ENCODE results near the gene ZC3H6.
A peak's percentile ranks its signal among the peaks of the same experiment; 100 is the strongest.

The ZC3H6 gene

GRCh38 chr2:112254466-112255240 lies 20.7 kb upstream of the ZC3H6 start, which contains the start of gene ZC3H8:
TSS of gene ZC3H8 (minus strand) at chr2:112255042. CDS start at chr2:112254981, 61 bp downstream.
- peaks cover 3% of the 10 kb centered on the region; the same call in 1 of the 2 replicates for H3K36me3 ChIP-seq (ENCODE audit: insufficient read depth, low read length)
- H3K4me1 ChIP-seq (ENCODE audit: control insufficient read depth, insufficient read depth, low read length, unreplicated experiment): peaks cover 17% of the 10 kb centered on the region
- peaks cover 37% of the 10 kb centered on the region for H3K79me2 ChIP-seq (ENCODE audit: control insufficient read depth, insufficient read depth, low read length, unreplicated experiment)
- H3K27ac ChIP-seq (ENCODE audit: low read depth, low read length): peak within 1 kb of the TSS; percentile 30; the same call in 1 of the 2 replicates
- no peaks in the 10 kb centered on the region for H3K27me3 ChIP-seq (ENCODE audit: insufficient read depth, low read length)
- H2AFZ ChIP-seq (ENCODE audit: low read length, unreplicated experiment): peak within 1 kb of the TSS; percentile 82
- peak within 1 kb of the TSS; percentile 91 for H3K4me3 ChIP-seq (ENCODE audit: low read depth, low read length)

GRCh38 chr2:112255875-112256274 lies 19.5 kb upstream of the ZC3H6 start:
- Histone ChIP-seq H3K36me3 (ENCODE audit: insufficient read depth, low read length) (no peaks in the 10 kb centered on the region), H3K27ac (ENCODE audit: low read depth, low read length) (no peak overlapping the region), H3K4me1 (ENCODE audit: control insufficient read depth, insufficient read depth, low read length, unreplicated experiment) (peaks cover 17% of the 10 kb centered on the region), H3K79me2 (ENCODE audit: control insufficient read depth, insufficient read depth, low read length, unreplicated experiment) (peaks cover 34% of the 10 kb centered on the region), H3K4me3 (ENCODE audit: low read depth, low read length) (no peak overlapping the region), H2AFZ (ENCODE audit: low read length, unreplicated experiment) (no peak overlapping the region), H3K27me3 (ENCODE audit: insufficient read depth, low read length) (no peaks in the 10 kb centered on the region)

GRCh38 chr2:112256654-112257053 lies 18.7 kb upstream of the ZC3H6 start:
- H3K4me3 ChIP-seq (ENCODE audit: low read depth, low read length): no peak overlapping the region
- H3K27me3 ChIP-seq (ENCODE audit: insufficient read depth, low read length): no peaks in the 10 kb centered on the region
- H2AFZ ChIP-seq (ENCODE audit: low read length, unreplicated experiment): no peak overlapping the region
- H3K27ac ChIP-seq (ENCODE audit: low read depth, low read length): no peak overlapping the region
- H3K4me1 ChIP-seq (ENCODE audit: control insufficient read depth, insufficient read depth, low read length, unreplicated experiment): peaks cover 17% of the 10 kb centered on the region
- peaks cover 27% of the 10 kb centered on the region for H3K79me2 ChIP-seq (ENCODE audit: control insufficient read depth, insufficient read depth, low read length, unreplicated experiment)
- no peaks in the 10 kb centered on the region for H3K36me3 ChIP-seq (ENCODE audit: insufficient read depth, low read length)

GRCh38 chr2:112257575-112257974 lies 17.8 kb upstream of the ZC3H6 start:
- Histone ChIP-seq H3K27me3 (ENCODE audit: insufficient read depth, low read length) (no peaks in the 10 kb centered on the region), H3K36me3 (ENCODE audit: insufficient read depth, low read length) (no peaks in the 10 kb centered on the region), H2AFZ (ENCODE audit: low read length, unreplicated experiment) (no peak overlapping the region), H3K27ac (ENCODE audit: low read depth, low read length) (no peak overlapping the region), H3K4me1 (ENCODE audit: control insufficient read depth, insufficient read depth, low read length, unreplicated experiment) (peaks cover 17% of the 10 kb centered on the region), H3K79me2 (ENCODE audit: control insufficient read depth, insufficient read depth, low read length, unreplicated experiment) (peaks cover 18% of the 10 kb centered on the region), H3K4me3 (ENCODE audit: low read depth, low read length) (no peak overlapping the region)

- Histone ChIP-seq H2AFZ (ENCODE audit: low read length, unreplicated experiment) (peak overlapping the region; percentile 78), H3K27ac (ENCODE audit: low read depth, low read length) (no peak overlapping the region), H3K79me2 (ENCODE audit: control insufficient read depth, insufficient read depth, low read length, unreplicated experiment) (no peaks in the 10 kb centered on the region), H3K36me3 (ENCODE audit: insufficient read depth, low read length) (no peaks in the 10 kb centered on the region), H3K4me1 (ENCODE audit: control insufficient read depth, insufficient read depth, low read length, unreplicated experiment) (peaks cover 7% of the 10 kb centered on the region), H3K27me3 (ENCODE audit: insufficient read depth, low read length) (no peaks in the 10 kb centered on the region), H3K4me3 (ENCODE audit: low read depth, low read length) (no peak overlapping the region)
Measured at GRCh38 chr2:112259509-112260294, 15.7 kb upstream of the ZC3H6 start.

- H3K79me2 ChIP-seq (ENCODE audit: control insufficient read depth, insufficient read depth, low read length, unreplicated experiment): no peaks in the 10 kb centered on the region
- no peaks in the 10 kb centered on the region for H3K27me3 ChIP-seq (ENCODE audit: insufficient read depth, low read length)
- H2AFZ ChIP-seq (ENCODE audit: low read length, unreplicated experiment): no peak overlapping the region
- no peaks in the 10 kb centered on the region for H3K36me3 ChIP-seq (ENCODE audit: insufficient read depth, low read length)
- no peak overlapping the region for H3K27ac ChIP-seq (ENCODE audit: low read depth, low read length)
- H3K4me3 ChIP-seq (ENCODE audit: low read depth, low read length): no peak overlapping the region
- peaks cover 7% of the 10 kb centered on the region for H3K4me1 ChIP-seq (ENCODE audit: control insufficient read depth, insufficient read depth, low read length, unreplicated experiment)
Measured at GRCh38 chr2:112260295-112260625, 15.1 kb upstream of the ZC3H6 start.

- Histone ChIP-seq H3K4me3 (ENCODE audit: low read depth, low read length) (no peak overlapping the region), H3K27me3 (ENCODE audit: insufficient read depth, low read length) (no peaks in the 10 kb centered on the region), H3K36me3 (ENCODE audit: insufficient read depth, low read length) (no peaks in the 10 kb centered on the region), H2AFZ (ENCODE audit: low read length, unreplicated experiment) (no peak overlapping the region), H3K27ac (ENCODE audit: low read depth, low read length) (no peak overlapping the region), H3K4me1 (ENCODE audit: control insufficient read depth, insufficient read depth, low read length, unreplicated experiment) (no peaks in the 10 kb centered on the region), H3K79me2 (ENCODE audit: control insufficient read depth, insufficient read depth, low read length, unreplicated experiment) (no peaks in the 10 kb centered on the region)
Measured at GRCh38 chr2:112262876-112263275, 12.5 kb upstream of the ZC3H6 start.

GRCh38 chr2:112268547-112268946 lies 6.8 kb upstream of the ZC3H6 start:
- H3K27ac ChIP-seq (ENCODE audit: low read depth, low read length): no peak overlapping the region

GRCh38 chr2:112272669-112273068 lies 2.7 kb upstream of the ZC3H6 start:
- peaks cover 12% of the 10 kb centered on the region for H3K4me1 ChIP-seq (ENCODE audit: control insufficient read depth, insufficient read depth, low read length, unreplicated experiment)
- no peak overlapping the region for H3K27ac ChIP-seq (ENCODE audit: low read depth, low read length)
- H3K36me3 ChIP-seq (ENCODE audit: insufficient read depth, low read length): no peaks in the 10 kb centered on the region
- H3K79me2 ChIP-seq (ENCODE audit: control insufficient read depth, insufficient read depth, low read length, unreplicated experiment): peaks cover 6% of the 10 kb centered on the region
- no peak overlapping the region for H2AFZ ChIP-seq (ENCODE audit: low read length, unreplicated experiment)
- no peaks in the 10 kb centered on the region for H3K27me3 ChIP-seq (ENCODE audit: insufficient read depth, low read length)
- H3K4me3 ChIP-seq (ENCODE audit: low read depth, low read length): no peak overlapping the region

More at GRCh38 chr2:112268547-112268946, 6.8 kb upstream of the ZC3H6 start:
- Histone ChIP-seq H3K79me2 (ENCODE audit: control insufficient read depth, insufficient read depth, low read length, unreplicated experiment) (no peaks in the 10 kb centered on the region), H3K36me3 (ENCODE audit: insufficient read depth, low read length) (no peaks in the 10 kb centered on the region), H2AFZ (ENCODE audit: low read length, unreplicated experiment) (no peak overlapping the region), H3K4me3 (ENCODE audit: low read depth, low read length) (no peak overlapping the region), H3K27me3 (ENCODE audit: insufficient read depth, low read length) (no peaks in the 10 kb centered on the region), H3K4me1 (ENCODE audit: control insufficient read depth, insufficient read depth, low read length, unreplicated experiment) (no peaks in the 10 kb centered on the region)

- Histone ChIP-seq H3K27me3 (ENCODE audit: insufficient read depth, low read length) (no peaks in the 10 kb centered on the region), H2AFZ (ENCODE audit: low read length, unreplicated experiment) (no peak overlapping the region), H3K27ac (ENCODE audit: low read depth, low read length) (no peak overlapping the region), H3K79me2 (ENCODE audit: control insufficient read depth, insufficient read depth, low read length, unreplicated experiment) (peaks cover 6% of the 10 kb centered on the region), H3K4me1 (ENCODE audit: control insufficient read depth, insufficient read depth, low read length, unreplicated experiment) (peaks cover 15% of the 10 kb centered on the region), H3K36me3 (ENCODE audit: insufficient read depth, low read length) (no peaks in the 10 kb centered on the region), H3K4me3 (ENCODE audit: low read depth, low read length) (no peak overlapping the region)
Measured at GRCh38 chr2:112273349-112273748, 2.0 kb upstream of the ZC3H6 start.

Data from ACC112 (cell line).